HepG2 (cell line): ENCODE results near the gene FNDC3B. TPM values are rescaled to one million over a fixed set of nuclear protein-coding genes. Genes with fewer than 3 reads are reported as not detected.

Source experiments
- ATF5 ChIP-seq: sonication (generic); formaldehyde crosslinking; IDR thresholded peaks from 2 replicates; pipeline ENCODE4 v1.4.0; 2020; ENCODE audit warnings: mild to moderate bottlenecking, low read depth, missing genetic modification reagents
- ATRX ChIP-seq: sonication (generic); formaldehyde crosslinking; IDR thresholded peaks from 2 replicates; pipeline ENCODE4 v1.4.0; 2020; ENCODE audit warnings: missing genetic modification reagents, borderline replicate concordance
- EEA1 ChIP-seq: sonication (generic); formaldehyde crosslinking; IDR thresholded peaks from 2 replicates; pipeline ENCODE4 v1.5.1; 2020; ENCODE audit warnings: mild to moderate bottlenecking, missing genetic modification reagents, borderline replicate concordance
- EP300 ChIP-seq, 3 experiments: sonication (generic) in 1 of 3; formaldehyde crosslinking in 1 of 3; IDR thresholded peaks; 2 replicates each; pipeline versions ENCODE4 v1.5.1 to v1.6.1; 2011 to 2020; ENCODE audit warnings: low read depth in 2 of 3, low read length in 2 of 3, borderline replicate concordance in 1 of 3, improper control_type of control experiment in 1 of 3, mild to moderate bottlenecking in 1 of 3, missing genetic modification reagents in 1 of 3, moderate library complexity in 1 of 3
- GRHL1 ChIP-seq: sonication (generic); formaldehyde crosslinking; conservative IDR thresholded peaks from 2 replicates; pipeline ENCODE4 v1.8.0; 2022; ENCODE audit warnings: missing genetic modification reagents
- HNF4A ChIP-seq: sonication (generic); formaldehyde crosslinking; IDR thresholded peaks from 2 replicates; pipeline ENCODE4 v1.4.0; 2020; ENCODE audit warnings: missing genetic modification reagents
- HNRNPH1 ChIP-seq: fragments of 200-400 bp; formaldehyde crosslinking; optimal IDR thresholded peaks from 2 replicates; pipeline ENCODE3; 2017; ENCODE audit warnings: mild to moderate bottlenecking, low read depth, low read length
- HOMEZ ChIP-seq: IDR thresholded peaks from 2 replicates; pipeline ENCODE4 v1.6.1; 2016; ENCODE audit warnings: low read depth
- JDP2 ChIP-seq: sonication (generic); formaldehyde crosslinking; IDR thresholded peaks from 2 replicates; pipeline ENCODE4 v1.8.1; 2022; ENCODE audit warnings: missing genetic modification reagents, borderline replicate concordance
- RARA ChIP-seq: IDR thresholded peaks from 2 replicates; pipeline ENCODE4 v1.6.1; 2016; ENCODE audit warnings: missing genetic modification reagents, missing compliant biosample characterization
- SP2 ChIP-seq: sonication (generic); formaldehyde crosslinking; IDR thresholded peaks from 2 replicates; pipeline ENCODE4 v1.5.1; 2020; ENCODE audit warnings: mild to moderate bottlenecking, missing genetic modification reagents
- TBP ChIP-seq: sonication (generic); formaldehyde crosslinking; IDR thresholded peaks from 2 replicates; pipeline ENCODE4 v1.5.0; 2020; ENCODE audit warnings: missing genetic modification reagents
- THAP7 ChIP-seq: sonication (generic); formaldehyde crosslinking; IDR thresholded peaks from 2 replicates; pipeline ENCODE4 v1.8.1; 2023; ENCODE audit warnings: mild to moderate bottlenecking, missing genetic modification reagents
- YEATS2 ChIP-seq: sonication (generic); formaldehyde crosslinking; IDR thresholded peaks from 2 replicates; pipeline ENCODE4 v1.4.0; 2020; ENCODE audit warnings: missing genetic modification reagents, borderline replicate concordance
- ZMYM4 ChIP-seq: sonication (generic); formaldehyde crosslinking; IDR thresholded peaks from 2 replicates; pipeline ENCODE4 v1.8.1; 2023; ENCODE audit warnings: mild to moderate bottlenecking, missing genetic modification reagents
- ZNF33A ChIP-seq: sonication (generic); formaldehyde crosslinking; IDR thresholded peaks from 2 replicates; pipeline ENCODE4 v1.5.1; 2020; ENCODE audit warnings: missing genetic modification reagents, mild to moderate bottlenecking, moderate library complexity, borderline replicate concordance
- ZNF432 ChIP-seq: sonication (generic); formaldehyde crosslinking; IDR thresholded peaks from 2 replicates; pipeline ENCODE4 v1.5.0; 2020; ENCODE audit warnings: missing genetic modification reagents, mild to moderate bottlenecking, borderline replicate concordance
- ZNF547 ChIP-seq: sonication (generic); formaldehyde crosslinking; IDR thresholded peaks from 2 replicates; pipeline ENCODE4 v1.5.1; 2020; ENCODE audit warnings: mild to moderate bottlenecking, missing genetic modification reagents
- ZNF703 ChIP-seq: sonication (generic); formaldehyde crosslinking; IDR thresholded peaks from 2 replicates; pipeline ENCODE4 v1.5.1; 2020; ENCODE audit warnings: missing genetic modification reagents, mild to moderate bottlenecking, moderate library complexity, borderline replicate concordance
- ZNF737 ChIP-seq: sonication (generic); formaldehyde crosslinking; IDR thresholded peaks from 2 replicates; pipeline ENCODE4 v1.5.0; 2020; ENCODE audit warnings: missing genetic modification reagents, mild to moderate bottlenecking, borderline replicate concordance
- ZNF800 ChIP-seq: sonication (generic); formaldehyde crosslinking; IDR thresholded peaks from 2 replicates; pipeline ENCODE4 v1.4.0; 2020; ENCODE audit warnings: missing genetic modification reagents
- polyA plus RNA-seq, 8 experiments: library from polyadenylated mRNA; depleted of rRNA in 3 of 8; stranded (reverse) in 7 of 8; unstranded in 1 of 8; fragments of >200 nt; fragmentation: Illumina TruSeq in 4 of 8; extraction: Trizol in 4 of 8; gene quantifications; 2 replicates each; pipeline versions ENCODE4 v1.2.1 to v1.2.3, GENCODE V29; 2011 to 2016; ENCODE audit warnings: low read depth in 4 of 8, missing spikeins in 1 of 8, mixed read lengths in 1 of 8; ENCODE audit not compliant: insufficient read depth in 1 of 8
- total RNA-seq, 5 experiments: library from RNA; depleted of rRNA; stranded (reverse); fragments of >200 nt; fragmentation: Illumina TruSeq; extraction: Trizol; gene quantifications; 2 replicates each; pipeline ENCODE4 v1.2.3, GENCODE V29; 2016; ENCODE audit warnings: low read depth in 1 of 5

FNDC3B gene
- total and polyA plus RNA-seq, 2 of the 13 experiments (the other 11 are each of a cell fraction or from before 2014, with no cell fraction given): 74.8 to 103 TPM

GRCh38 chr3:172039436-172040077 lies at the start of gene FNDC3B (continued):
- TF ChIP-seq HOMEZ (CRISPR knock-in tag): peak; percentile 52; the same call in 1 of the 2 replicates
- no peak for TF ChIP-seq JDP2 (CRISPR knock-in tag)
- TF ChIP-seq ZNF703 (CRISPR knock-in tag): no peak
- 0 out of 2 replicates have a peak, but pooled peaks have one; percentile 37 for TF ChIP-seq TBP (CRISPR knock-in tag)
- no peak for TF ChIP-seq HNF4A (CRISPR knock-in tag)
- TF ChIP-seq ZMYM4 (CRISPR knock-in tag): peak; percentile 83
- no peak for TF ChIP-seq ATRX (CRISPR knock-in tag)
- TF ChIP-seq THAP7 (CRISPR knock-in tag): 0 out of 2 replicates have a peak, but pooled peaks have one; percentile 22
- no peak for TF ChIP-seq YEATS2
- no peak for TF ChIP-seq ATF5
- no peak for TF ChIP-seq ZNF33A (CRISPR knock-in tag)
- TF ChIP-seq EP300 (IDR thresholded peaks at IDR 0.05; ENCODE audit: low read depth in 2 of 2, low read length in 2 of 2): peak in 1 of 2 experiments; percentile 61; a peak in 2 of 4 replicates
- TF ChIP-seq EP300 (CRISPR knock-in tag; IDR thresholded peaks at IDR 0.05; ENCODE audit: borderline replicate concordance): no peak
- TF ChIP-seq ZNF432 (CRISPR knock-in tag): no peak
- 0 out of 2 replicates have a peak, but pooled peaks have one; percentile 54 for TF ChIP-seq ZNF800
- TF ChIP-seq ZNF547 (CRISPR knock-in tag): 0 out of 2 replicates have a peak, but pooled peaks have one; percentile 21
- TF ChIP-seq HNRNPH1: no peak
- no peak for TF ChIP-seq GRHL1 (CRISPR knock-in tag)
- 0 out of 2 replicates have a peak, but pooled peaks have one; percentile 43 for TF ChIP-seq ZNF737 (CRISPR knock-in tag)
- TF ChIP-seq RARA (CRISPR knock-in tag): no peak
- no peak for TF ChIP-seq EEA1 (CRISPR knock-in tag)
- TF ChIP-seq SP2 (CRISPR knock-in tag): no peak
